Stimulated activated CD4-positive, alpha-beta T cell treated with anti-CD3 and anti-CD28 coated beads, Interleukin-12 subunit alpha, Interleukin-12 subunit beta, amount 100 ng/mL, for 24 hours (primary cell): ENCODE measurements around the gene THOP1.
"Not testable (repeated sequence)": the region's sequence is repeated elsewhere in the genome, so short reads cannot be mapped to it uniquely, and the experiment has no call there.

Experiments used
- DNase-seq, 2 experiments: peaks; one replicate each; pipeline ENCODE4 v3.0.0-alpha.2; 2020; ENCODE audit warnings: low read depth in 2 of 2

Gene THOP1

GRCh38 chr19:2782936-2783780 is 2.1 kb upstream of the THOP1 start, which contains the start of gene SGTA:
TSS of gene SGTA (minus strand) at chr19:2783273. CDS start at chr19:2769068, 14,205 bp downstream.
- peak; percentile 96 to 97 for DNase-seq

GRCh38 chr19:2783781-2784145 is 1.5 kb upstream of the THOP1 start:
- DNase-seq: no peak

DNA sequence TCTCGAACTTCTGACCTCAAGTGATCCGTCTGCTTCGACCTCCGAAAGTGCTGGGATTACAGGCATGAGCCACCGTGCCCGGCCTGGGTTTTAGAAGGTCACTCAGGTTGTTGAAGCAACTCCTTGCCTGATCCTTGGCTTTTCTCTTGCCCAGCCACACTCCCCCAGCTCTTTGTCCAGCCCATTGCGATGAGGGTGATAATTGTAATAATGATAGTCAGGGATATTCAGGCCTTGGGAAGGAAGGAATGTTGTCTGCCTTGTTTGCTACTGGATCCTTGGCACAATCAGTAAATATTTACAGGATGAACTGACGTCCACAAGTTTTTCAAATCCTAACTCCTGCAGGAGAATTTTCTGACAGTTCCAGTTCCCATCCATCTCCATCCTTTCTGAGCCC is 1.8 kb downstream of the THOP1 start:
- DNase-seq: no peak

GRCh38 chr19:2788237-2788636 is 2.9 kb downstream of the THOP1 start:
- no peak for DNase-seq

GRCh38 chr19:2790194-2790556 is 4.9 kb downstream of the THOP1 start:
- no peak for DNase-seq

DNA sequence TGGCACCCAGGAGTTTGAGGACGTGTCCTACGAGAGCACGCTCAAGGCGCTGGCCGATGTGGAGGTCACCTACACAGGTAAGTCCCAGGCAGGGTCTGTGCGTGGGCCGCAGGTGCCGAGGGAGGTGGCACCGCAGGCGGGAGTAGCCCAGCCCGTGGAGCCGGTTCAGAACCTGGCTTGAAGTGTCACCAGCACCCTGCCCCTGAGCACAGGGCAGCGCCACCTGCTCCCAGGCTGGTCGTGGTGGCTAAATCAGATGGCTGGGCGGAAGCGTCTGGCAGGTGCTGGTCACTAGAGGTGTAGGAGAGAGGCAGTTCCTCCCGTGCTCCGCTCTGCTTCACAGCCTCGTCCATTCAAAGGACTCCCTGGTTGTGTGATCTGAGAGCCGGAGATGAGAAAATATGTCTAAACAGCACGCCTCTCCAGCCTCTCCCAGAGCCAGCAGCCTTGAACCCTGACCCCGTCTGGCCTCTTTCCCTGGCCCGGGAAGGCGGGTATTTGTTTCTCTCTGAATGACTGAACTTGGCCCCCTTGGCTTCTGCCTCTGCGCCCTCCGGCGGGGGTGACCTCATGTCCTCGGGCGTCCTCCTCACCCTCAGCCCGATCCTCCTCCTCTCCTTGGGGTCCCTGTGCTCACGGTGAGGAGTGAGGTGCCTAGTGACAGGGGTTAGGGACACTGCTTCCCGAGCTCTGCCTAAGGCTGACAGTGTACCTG is 5.4 kb downstream of the THOP1 start:
- DNase-seq: no peak

DNA sequence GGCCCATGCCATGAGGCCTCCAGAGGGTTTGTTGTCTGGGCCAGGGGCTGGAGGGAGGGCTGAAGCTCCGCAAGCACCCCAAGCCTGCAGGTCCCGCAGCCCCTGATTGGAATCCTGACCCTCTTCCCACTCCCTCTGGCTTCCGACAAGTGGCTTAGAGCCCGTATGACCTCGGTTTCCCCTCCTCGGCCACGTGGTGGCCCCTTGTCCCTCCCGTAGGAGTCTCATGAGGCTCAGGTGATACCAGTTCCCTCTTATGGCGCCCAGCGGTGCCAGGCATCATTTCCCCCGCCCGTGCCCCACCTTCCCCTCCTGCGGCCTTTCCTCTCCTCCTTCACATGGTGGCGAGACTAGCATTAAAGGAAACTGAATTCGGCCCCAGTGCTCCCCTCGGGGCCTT is 6.1 kb downstream of the THOP1 start:
- no peak for DNase-seq

DNA sequence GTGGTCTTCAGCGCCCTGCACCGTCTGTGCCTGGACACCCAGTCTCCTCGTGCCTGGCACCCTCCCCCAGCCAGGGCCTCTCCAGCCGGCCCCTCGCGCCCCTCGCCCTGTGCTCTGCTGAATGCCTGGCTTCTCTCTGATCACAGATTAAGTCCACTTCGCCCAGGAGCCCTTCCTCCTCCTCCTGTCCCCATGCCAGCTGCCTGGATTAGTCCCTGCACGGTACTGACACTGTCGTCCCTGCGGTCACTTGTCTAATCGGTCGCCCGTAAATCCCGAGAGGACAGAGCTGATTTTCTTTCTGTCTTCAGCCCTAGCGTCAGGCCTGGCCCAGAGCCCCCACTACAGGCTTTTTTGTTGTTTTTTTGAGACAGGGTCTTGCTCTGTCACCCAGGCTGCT is 6.6 kb downstream of the THOP1 start:
- no peak for DNase-seq

- not testable (repeated sequence) for DNase-seq
Observed at GRCh38 chr19:2792666-2793065, 7.4 kb downstream of the THOP1 start.

- no peak for DNase-seq
Observed at GRCh38 chr19:2793126-2793525, 7.8 kb downstream of the THOP1 start.

DNA sequence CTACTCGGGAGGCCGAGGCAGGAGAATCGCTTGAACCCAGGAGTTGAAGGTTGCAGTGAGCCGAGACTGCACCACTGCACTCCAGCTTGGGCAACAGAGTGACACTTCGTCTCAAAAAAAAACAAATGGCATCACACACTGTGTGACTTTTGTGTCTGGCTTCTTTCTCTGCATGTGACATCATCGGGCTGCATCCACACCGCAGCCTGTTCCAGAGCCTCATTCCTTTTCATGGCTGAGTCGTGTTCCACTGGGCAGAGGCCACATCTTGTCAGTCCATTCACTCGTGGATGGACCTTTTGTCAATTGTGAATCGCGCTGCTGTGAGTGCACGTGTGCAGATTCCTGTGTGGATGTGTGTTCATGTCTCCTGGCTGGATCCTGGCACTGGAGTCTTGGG is 8.3 kb downstream of the THOP1 start:
- DNase-seq: no peak

DNA sequence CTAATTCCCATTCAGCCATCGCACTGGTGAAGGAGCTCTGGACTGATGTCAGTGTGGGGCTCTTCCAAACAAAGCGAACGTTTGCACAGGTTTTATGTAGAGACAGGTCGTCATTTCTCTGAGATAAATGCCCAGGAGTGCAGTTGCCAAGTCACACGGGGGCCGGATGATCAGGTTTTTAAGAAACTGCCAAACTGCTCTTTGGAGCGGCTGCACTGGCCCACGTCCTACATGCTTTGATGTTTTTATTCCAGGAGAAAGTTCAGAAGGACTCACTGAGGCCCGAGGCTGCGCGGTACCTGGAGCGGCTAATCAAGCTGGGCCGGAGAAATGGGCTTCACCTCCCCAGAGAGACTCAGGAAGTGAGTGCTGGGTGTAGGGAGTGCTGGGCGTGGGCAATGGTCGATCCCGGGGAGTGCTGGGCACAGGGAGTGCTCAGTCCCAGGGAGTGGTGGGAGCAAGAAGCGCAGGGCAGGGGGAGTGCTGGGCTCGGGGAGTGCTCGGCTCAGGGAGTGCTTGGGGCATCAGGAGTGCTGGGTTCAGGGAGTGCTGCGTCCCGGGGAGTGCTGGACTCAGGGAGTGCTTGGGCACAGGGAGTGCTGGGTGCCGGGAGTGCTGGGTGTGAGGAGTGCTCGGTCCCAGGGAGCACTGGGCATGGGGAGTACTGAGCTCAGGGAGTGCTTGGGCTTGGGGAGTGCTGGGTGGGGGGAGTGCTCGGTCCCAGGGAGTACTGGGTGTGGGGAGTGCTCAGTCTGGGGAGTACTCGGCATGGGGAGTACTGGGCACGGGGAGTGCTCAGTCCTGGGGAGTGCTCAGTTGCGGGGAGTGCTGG is 10.7 kb downstream of the THOP1 start:
- DNase-seq: no peak

GRCh38 chr19:2796659-2797266 is 11.5 kb downstream of the THOP1 start:
- no peak for DNase-seq

GRCh38 chr19:2797280-2797679 is 12.0 kb downstream of the THOP1 start:
- no peak for DNase-seq

DNA sequence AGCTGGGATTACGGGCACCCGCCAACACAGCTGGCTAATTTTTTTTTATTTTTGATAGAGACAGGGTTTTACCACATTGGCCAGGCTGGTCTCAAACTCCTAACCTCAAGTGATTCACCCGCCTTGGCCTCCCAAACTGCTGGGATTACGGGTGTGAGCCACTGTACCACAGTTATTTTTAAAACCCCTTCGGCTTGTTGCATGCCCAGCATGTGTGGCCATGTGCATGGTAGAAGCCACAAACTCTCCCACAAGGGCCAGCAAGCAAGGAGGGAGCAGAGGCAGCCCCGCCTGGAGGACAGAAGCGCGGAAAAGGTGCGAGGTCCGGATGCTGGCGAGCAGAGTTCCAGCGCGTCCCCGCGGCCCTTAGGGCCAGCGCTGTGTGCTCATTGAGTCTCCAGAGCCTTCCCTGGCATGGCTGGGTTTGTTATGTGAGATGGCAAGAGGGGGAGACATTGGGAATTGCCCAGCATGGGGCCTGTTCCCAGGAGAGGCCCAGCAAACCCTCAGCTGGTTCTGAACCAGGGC is 12.9 kb downstream of the THOP1 start:
- DNase-seq: no peak

DNA sequence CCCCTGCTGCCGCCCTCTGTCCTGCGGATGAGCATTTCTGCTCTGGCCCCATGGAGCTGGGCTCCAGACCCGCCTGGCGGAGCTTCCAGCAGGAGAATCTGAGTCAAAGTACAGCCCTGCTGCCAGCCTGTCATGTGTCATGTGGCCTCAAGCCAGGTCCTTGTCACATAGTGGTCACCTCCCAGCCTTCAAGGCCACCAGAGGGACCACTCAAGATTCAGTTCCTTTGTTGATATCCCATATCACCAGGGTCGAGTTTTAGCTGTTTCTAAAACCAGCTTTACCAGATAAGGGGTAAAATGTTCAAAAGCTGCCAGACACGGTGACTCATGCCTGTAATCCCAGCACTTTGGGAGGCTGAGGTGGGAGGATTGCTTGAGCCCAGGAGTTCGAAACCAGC is 13.4 kb downstream of the THOP1 start:
- no peak for DNase-seq

DNA sequence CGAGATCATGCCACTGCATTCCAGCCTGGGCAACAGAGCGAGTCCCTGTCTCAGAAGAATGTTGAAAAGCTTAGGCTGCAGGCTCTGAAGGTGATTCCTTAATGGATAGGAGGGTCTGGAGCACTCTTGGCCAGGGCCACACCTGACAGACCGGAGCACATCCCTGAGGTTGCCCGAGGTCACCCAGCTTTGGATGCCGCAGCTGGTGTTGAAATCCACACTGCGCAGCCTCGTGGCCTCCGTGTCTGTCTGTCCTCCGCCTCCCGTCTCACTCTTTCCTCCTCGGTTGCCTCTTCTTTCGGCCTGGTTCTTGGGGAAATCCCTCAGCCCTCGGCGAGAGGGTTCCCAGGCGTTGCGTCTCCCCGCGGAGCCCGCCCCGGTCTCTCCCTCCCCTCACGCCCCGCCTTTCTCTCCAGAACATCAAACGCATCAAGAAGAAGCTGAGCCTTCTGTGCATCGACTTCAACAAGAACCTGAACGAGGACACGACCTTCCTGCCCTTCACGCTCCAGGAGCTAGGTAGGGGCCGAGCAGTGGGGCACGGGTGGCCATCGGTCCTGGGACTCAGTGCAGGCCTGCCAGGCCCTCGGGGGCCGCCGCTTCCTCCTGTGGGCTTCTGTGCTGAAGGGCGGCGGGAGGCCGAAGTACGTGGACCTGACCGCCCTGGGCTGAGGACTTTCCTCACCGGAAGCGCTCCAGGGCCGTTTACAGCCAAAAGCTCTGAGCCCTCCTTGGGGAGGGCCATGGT is 14.1 kb downstream of the THOP1 start:
- DNase-seq: no peak

DNA sequence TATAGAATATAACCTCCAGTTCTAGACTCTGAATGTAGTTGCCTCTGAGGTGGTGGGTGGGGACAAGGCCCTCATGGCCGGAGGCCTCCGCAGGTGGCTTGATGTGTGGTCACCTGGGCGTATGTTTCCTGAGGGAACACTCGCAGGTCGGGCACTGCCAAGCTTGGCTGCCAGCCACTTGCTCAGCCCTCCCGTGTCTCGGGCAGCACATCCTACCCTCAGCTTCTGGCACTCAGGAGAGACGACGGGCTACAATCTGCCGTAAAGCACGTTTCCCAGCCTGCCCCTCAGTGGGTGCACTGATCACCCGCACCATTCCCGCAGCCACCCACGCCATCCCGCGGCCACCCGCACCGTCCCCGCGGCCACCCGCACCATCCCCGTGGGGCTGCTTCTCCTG is 15.2 kb downstream of the THOP1 start:
- DNase-seq: no peak

DNA sequence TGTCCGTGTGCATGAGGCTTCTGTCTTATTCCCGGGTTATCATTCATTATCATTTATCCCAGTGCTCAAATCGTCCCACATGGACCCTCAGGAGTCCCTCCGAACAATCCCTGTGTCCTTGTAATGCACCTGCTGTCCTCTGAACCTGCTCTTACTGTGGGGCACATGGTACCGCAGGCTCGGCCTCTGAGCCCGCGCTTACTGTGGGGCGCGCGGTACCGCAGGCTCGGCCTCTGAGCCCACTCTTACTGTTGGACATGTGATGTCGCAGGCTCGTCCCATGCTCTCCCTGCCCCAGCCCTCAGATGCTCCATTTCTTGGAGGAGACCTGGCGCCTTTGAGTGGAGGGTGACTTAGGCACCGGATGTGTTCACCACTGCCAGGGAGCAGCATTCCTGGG is 17.5 kb downstream of the THOP1 start:
- DNase-seq: no peak

DNA sequence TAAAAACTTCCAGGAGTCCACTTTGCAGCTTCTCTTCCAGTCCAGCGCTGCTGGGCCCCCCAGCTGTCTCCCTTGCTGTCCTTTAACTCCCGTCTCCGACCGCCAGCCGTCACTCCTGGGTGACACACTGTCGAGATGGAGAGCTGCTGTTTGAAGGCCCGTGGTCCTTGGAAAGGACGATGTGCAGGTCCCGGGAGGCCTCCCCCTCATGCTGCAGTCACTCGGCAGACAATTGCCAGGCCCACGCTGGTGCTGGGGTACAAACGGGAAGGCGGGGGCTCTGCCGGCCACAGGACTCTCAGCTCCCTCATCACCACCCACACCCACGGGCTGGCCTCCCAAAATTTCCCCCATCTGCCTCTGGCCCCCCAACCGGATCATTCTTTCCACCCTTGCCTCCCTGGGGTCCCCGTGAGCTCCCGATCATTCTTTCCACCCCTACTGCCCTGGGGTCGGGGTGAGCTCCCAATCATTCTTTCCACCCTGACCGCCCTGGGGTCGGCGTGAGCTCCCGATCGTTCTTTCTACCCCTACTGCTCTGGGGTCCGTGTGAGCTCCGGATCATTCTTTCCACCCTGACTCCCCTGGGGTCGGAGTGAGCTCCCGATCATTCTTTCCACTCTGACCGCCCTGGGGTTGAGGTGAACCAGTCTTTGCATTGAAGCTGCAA is 18.3 kb downstream of the THOP1 start:
- DNase-seq: no peak
